HG03378 (cell line): ENCODE results near the gene LRBA.

Source experiments
- ATAC-seq: cut with Tn5 transposase; IDR thresholded peaks from one replicate; pipeline ENCODE4 v1.9.1; 2021; ENCODE audit warnings: mild to moderate bottlenecking, moderate library complexity; ENCODE audit not compliant: unreplicated experiment

The LRBA gene

GRCh38 chr4:150308824-150309472 is 706.1 kb downstream of the LRBA start:
- no peak for ATAC-seq

- no peak for ATAC-seq
Measured at GRCh38 chr4:150306719-150307118, 708.4 kb downstream of the LRBA start.

- ATAC-seq, result no peak
Measured at GRCh38 chr4:150305995-150306394, 709.1 kb downstream of the LRBA start.

- no peak for ATAC-seq
Measured at GRCh38 chr4:150302553-150302952, 712.5 kb downstream of the LRBA start.

GRCh38 chr4:150299816-150300215 is 715.3 kb downstream of the LRBA start:
- ATAC-seq, result no peak

- peak; percentile 48 for ATAC-seq
Measured at GRCh38 chr4:150297861-150298474, 717.1 kb downstream of the LRBA start.

DNA sequence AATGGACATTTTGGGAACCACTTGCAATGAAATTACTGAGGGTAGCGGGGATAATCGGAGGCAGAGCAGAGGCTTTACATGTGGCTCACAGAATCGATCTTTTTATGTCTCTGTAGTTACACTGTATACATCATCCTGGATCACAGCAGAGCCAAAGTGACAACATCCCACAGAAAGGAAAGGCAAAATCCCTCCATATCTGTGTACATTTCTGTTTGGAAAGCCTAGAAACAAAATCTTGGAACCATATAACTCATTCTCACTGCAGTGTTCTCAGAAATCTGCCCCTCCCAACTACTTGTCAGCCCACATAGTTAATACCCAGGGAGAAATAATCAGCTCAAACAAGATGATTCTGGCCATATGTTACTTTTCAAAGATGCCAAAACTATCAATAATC is 725.2 kb downstream of the LRBA start:
- ATAC-seq, result no peak

DNA sequence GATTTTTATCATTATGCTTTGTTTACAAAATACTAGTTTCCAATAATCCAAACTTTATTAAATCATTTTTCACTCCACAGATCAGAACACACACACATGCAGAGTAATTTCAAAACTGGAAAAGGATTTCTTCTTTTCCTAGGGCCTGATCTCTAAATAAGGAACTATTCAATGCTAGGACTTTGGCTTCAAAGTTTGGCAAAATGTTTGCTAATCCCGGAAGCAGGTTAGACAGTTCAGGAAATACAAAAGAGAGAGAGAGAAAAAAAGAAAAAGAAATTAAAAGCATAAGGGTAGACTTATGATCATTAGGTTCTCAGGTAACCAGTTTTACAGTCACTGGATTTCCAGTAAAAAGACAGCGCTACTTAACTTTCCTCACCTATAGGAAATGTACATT is 725.9 kb downstream of the LRBA start:
- ATAC-seq, result no peak

GRCh38 chr4:150286656-150287055 is 728.4 kb downstream of the LRBA start:
- no peak for ATAC-seq

DNA sequence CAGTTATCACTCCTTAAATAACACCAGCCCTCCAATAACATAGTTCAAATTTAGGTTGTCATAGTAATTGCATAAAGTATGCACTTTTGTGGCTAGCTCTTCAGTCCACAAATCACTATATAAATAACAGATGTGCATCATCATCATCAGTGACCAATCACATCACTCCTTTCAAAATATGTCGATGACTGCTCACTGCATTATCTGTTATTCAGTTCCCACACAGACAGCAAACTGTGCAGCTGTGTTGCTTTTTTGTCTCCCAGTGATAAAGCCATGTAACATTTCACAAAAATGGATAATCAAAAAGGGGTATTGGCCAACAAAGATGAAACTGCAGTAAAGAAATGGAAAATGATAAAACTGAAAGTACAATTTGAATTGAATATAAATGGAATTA is 731.4 kb downstream of the LRBA start:
- no peak for ATAC-seq

DNA sequence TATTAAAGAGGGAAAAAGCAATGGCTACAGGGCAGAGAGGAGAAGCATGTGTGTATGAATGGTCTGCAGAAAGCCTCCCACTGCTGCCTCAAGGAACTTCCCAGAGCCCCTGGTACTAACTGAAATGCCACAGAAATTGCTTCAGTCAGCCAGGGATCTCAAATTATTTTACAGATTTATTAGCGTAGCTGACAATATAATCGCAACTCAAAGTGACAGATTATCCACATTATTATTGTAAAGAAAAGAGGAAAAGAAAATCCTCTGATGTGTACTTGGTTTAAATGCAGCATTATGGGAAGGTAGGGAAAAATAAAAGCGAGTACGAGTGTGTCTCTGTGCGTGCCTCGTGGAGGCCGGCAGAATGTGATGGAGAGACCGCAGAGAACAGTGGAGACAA is 734.1 kb downstream of the LRBA start:
- ATAC-seq, result no peak

DNA sequence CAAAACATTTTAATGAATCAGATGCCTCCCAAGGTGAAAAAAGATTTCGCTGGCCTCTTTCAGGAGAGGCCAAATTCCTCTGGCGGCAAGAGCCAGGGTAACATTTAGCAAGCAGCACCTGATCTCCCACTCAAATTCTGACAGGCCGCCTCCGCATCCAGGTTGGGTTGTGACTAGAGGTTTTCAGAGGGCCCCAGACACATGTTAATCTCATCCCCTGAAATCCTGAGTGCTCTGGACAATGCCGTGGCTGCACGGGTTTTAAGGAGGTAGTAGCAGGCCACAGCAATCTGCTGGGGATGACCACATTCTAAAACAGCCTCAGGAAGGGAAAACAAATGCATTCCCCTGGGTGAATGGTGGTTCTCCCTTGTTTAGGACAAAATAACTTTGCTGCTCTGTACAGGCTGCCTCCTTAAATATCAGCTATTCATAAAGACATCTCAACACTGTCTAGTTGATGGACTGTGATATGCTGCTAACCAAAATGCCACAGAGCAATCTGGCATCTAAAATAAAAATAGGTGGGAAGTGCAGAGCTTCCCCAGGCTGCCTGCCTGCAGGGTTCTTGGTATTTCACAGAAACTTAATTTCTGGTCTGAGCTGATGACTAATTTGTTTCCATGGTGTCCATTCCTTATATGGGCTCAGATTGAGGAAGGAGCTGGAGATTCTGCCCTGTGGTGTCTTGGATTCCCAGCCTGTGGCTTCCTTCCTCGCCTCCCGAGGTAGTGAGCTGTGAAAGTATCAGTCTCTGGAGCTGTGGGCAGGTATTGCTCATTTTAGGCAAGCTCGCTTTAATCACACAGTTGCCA is 734.8 kb downstream of the LRBA start:
- ATAC-seq, result no peak

GRCh38 chr4:150278206-150278605 is 736.9 kb downstream of the LRBA start:
- no peak for ATAC-seq

DNA sequence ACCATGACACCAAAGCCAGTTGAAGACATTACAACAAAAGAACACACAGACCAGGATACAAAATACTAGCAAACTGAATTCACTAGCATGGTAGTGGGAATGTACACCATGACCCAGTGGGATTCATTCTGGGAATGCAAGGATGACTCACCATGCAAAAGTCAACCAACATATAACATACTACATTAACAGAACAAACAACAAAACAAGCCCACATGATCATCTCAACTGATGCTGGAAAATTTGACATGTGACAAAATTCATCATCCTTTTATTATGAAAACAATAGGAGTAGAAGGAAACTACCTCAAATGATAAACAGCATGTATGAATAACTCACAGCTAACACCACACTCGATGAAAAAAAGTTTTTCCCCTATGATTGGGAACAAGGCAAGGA is 746.6 kb downstream of the LRBA start:
- ATAC-seq, result no peak

GRCh38 chr4:150265806-150266205 is 749.3 kb downstream of the LRBA start:
- no peak for ATAC-seq

DNA sequence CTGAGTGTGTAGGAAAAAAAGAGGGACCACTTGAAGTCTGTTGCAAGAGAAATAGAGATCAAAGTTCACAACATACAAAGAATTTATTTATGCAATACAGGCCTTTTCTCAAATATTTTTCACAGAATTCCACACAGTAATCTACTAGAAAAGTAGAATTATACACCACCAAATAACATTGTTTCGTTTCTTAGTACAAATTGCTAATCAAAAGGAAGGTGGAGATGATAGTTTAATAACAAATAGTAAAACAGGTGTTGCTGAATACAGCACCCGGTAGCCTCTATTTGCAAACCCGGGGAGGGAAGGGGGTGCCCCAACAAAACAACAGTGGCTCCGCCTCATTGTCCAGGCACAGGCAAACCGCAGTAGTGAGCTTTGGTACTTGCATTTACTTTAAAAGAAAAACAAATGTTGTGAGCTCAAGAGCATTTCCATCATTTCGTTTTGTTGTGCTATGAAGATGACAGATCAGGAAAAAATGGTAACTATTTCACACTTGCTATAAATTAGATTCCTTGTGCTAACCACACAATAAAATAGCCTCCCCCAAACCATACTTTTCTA is 750.4 kb downstream of the LRBA start:
- no peak for ATAC-seq

GRCh38 chr4:150262611-150263010 is 752.5 kb downstream of the LRBA start:
- ATAC-seq, result no peak

- ATAC-seq, result no peak
Measured at GRCh38 chr4:150261571-150261970, 753.5 kb downstream of the LRBA start.

DNA sequence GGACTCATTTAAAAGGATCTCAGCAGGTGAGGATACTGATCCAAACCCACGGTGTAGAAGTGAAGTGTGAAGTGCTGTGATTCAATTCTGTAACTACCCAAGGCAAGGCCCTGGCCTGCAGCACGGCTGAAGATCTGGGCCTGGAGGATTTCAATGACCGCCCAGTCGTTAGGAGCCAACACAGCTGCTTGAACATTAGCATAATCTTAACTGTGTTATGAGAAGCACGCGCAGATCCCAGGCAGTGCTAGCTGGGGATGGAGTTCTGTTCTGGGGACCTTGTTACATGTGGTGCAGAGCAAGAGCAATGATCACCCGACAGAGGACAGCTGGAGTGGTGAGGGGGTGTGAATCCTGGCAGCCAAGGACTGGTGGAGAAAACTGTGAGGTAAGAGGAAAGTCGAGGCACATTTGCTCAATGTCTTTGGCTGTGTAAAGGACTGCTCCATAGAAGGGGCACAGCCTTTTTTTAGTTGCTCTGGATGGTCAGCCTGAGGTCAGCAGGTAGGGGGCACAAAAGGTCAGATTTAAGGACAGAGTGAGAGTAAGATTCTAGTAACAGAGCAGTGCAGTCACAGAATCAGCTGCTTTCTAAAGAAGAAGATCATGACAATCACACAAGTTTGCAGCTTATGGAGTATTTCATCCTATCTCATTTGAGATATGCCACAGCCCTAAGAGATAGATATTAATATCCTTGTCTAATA is 755.1 kb downstream of the LRBA start:
- no peak for ATAC-seq

DNA sequence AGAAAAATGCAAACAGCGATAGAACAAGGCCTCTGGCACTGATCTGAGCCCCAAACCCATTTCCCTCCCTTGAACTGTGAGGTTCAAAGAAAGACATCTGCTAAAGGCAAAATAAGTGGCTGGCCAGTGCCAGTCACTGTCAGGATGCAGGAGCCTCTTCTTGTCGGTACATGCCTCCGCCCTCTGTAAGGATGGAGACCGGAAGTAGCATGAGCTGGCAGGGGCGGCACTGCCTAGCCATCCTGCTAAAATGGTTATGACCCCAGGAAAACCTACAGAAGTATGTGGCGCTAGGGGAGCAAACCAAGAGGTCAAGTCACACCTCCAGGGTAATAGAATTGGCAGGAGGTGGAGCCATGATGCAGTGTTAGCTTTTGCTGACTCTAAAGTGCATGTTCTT is 756.5 kb downstream of the LRBA start:
- no peak for ATAC-seq
